OCI-LY1 (cell line): ENCODE data around the gene UBR2.
"Not testable (repeated sequence)": the region's sequence is repeated elsewhere in the genome, so short reads cannot be mapped to it uniquely, and the experiment has no call there.

ENCODE experiments used
- H2AFZ ChIP-seq: fragments of 200-600 bp; sonication (generic), shearing (Covaris generic); 2 replicates; pipeline ENCODE4 v1.6.0; 2014; ENCODE audit warnings: antibody characterized with exemption, mild to moderate bottlenecking, low read length
- H3F3A ChIP-seq: fragments of 200-600 bp; sonication (generic), shearing (Covaris generic); 2 replicates; pipeline ENCODE4 v1.6.0; 2014; ENCODE audit warnings: mild to moderate bottlenecking, antibody characterized with exemption, low read length, moderate library complexity; ENCODE audit not compliant: insufficient read depth
- H3K27ac ChIP-seq: fragments of 200-600 bp; sonication (generic); 2 replicates; pipeline ENCODE4 v1.5.1; 2014; ENCODE audit warnings: low read length, mixed run types, mild to moderate bottlenecking, low read depth; ENCODE audit not compliant: poor library complexity, severe bottlenecking
- H3K27me3 ChIP-seq: fragments of 200-600 bp; sonication (generic); 2 replicates; pipeline ENCODE4 v1.6.0; 2014; ENCODE audit warnings: antibody characterized with exemption, mild to moderate bottlenecking, low read length, moderate library complexity; ENCODE audit not compliant: insufficient read depth
- H3K36me3 ChIP-seq: fragments of 200-600 bp; sonication (generic); 2 replicates; pipeline ENCODE4 v1.6.1; 2014; ENCODE audit warnings: mild to moderate bottlenecking, antibody characterized with exemption, low read length, moderate library complexity, mixed read lengths; ENCODE audit not compliant: insufficient read depth
- H3K4me1 ChIP-seq: fragments of 200-600 bp; sonication (generic); 2 replicates; pipeline ENCODE4 v1.5.1; 2014; ENCODE audit warnings: mild to moderate bottlenecking, low read length, moderate library complexity; ENCODE audit not compliant: insufficient read depth, severe bottlenecking
- H3K4me2 ChIP-seq: fragments of 200-600 bp; sonication (generic), shearing (Covaris generic); 2 replicates; pipeline ENCODE4 v1.6.1; 2014; ENCODE audit warnings: low read length
- H3K4me3 ChIP-seq: fragments of 200-600 bp; sonication (generic); 2 replicates; pipeline ENCODE4 v1.5.1; 2014; ENCODE audit warnings: low read length, low read depth, mild to moderate bottlenecking, mixed read lengths; ENCODE audit not compliant: poor library complexity, severe bottlenecking
- H3K79me2 ChIP-seq: fragments of 200-600 bp; shearing (Covaris generic); 2 replicates; pipeline ENCODE4 v1.6.1; 2016; ENCODE audit warnings: mixed run types, low read length, mixed read lengths; ENCODE audit not compliant: insufficient read depth
- H3K9ac ChIP-seq: fragments of 200-600 bp; sonication (generic), shearing (Covaris generic); 2 replicates; pipeline ENCODE4 v1.6.1; 2014; ENCODE audit warnings: mild to moderate bottlenecking, low read length, mixed read lengths
- H3K9me2 ChIP-seq: fragments of 200-600 bp; sonication (generic), shearing (Covaris generic); 2 replicates; pipeline ENCODE4 v1.6.1; 2014; ENCODE audit warnings: low read depth, mild to moderate bottlenecking, low read length, mixed read lengths
- H3K9me3 ChIP-seq: fragments of 200-600 bp; shearing (Covaris generic); 2 replicates; pipeline ENCODE4 v1.6.1; 2014; ENCODE audit warnings: low read length, mixed read lengths
- H4K20me1 ChIP-seq: fragments of 200-600 bp; sonication (generic), shearing (Covaris generic); 2 replicates; pipeline ENCODE4 v1.6.0; 2016; ENCODE audit warnings: mild to moderate bottlenecking, low read length; ENCODE audit not compliant: insufficient read depth
- EZH2 ChIP-seq: fragments of 200-600 bp; sonication (generic), shearing (Covaris generic); IDR thresholded peaks from 2 replicates; pipeline ENCODE4 v1.8.0; 2017; ENCODE audit warnings: borderline replicate concordance, mixed run types, mild to moderate bottlenecking, antibody characterized with exemption, low read length, moderate library complexity, mixed read lengths
- TF ChIP-seq, protein P1 (sequence below): fragments of 200-600 bp; sonication (generic), shearing (Covaris generic); IDR thresholded peaks from 2 replicates; pipeline ENCODE4 v1.5.1; 2017; ENCODE audit warnings: mild to moderate bottlenecking, antibody characterized with exemption, low read length, moderate library complexity, mixed read lengths

UBR2 gene

DNA sequence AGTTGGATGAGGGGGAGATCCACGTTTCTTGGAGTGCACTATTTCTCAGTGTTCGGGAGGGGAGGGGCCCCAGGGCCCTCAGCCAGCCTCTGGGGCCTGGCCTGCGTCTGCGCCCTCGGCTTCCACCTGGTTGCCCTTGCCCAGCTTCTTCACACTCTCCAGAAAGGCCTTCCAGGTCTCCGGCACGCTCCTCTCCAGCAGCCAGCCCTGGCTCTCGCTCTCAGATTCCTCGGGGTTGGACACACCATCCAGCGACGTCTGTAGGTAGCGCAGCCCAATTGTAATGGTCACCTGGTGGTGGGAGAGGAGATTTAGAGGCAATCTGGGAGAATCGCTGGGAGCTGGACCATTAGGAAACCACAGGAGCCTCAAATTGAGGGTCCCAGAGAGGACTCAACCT lies 134.4 kb downstream of the UBR2 start:
- no peaks in the 10 kb centered on the region for H3K27me3 ChIP-seq
- H3K27ac ChIP-seq, result no peak overlapping the region
- H3K4me2 ChIP-seq, result no peak overlapping the region
- no peak overlapping the region for H3K4me3 ChIP-seq
- no peak overlapping the region for H3K9ac ChIP-seq
- H3K4me1 ChIP-seq, result peaks cover 6% of the 10 kb centered on the region
- TF ChIP-seq, protein P1, sequence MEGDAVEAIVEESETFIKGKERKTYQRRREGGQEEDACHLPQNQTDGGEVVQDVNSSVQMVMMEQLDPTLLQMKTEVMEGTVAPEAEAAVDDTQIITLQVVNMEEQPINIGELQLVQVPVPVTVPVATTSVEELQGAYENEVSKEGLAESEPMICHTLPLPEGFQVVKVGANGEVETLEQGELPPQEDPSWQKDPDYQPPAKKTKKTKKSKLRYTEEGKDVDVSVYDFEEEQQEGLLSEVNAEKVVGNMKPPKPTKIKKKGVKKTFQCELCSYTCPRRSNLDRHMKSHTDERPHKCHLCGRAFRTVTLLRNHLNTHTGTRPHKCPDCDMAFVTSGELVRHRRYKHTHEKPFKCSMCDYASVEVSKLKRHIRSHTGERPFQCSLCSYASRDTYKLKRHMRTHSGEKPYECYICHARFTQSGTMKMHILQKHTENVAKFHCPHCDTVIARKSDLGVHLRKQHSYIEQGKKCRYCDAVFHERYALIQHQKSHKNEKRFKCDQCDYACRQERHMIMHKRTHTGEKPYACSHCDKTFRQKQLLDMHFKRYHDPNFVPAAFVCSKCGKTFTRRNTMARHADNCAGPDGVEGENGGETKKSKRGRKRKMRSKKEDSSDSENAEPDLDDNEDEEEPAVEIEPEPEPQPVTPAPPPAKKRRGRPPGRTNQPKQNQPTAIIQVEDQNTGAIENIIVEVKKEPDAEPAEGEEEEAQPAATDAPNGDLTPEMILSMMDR, result no peak
- no peak for TF ChIP-seq EZH2
- H3K79me2 ChIP-seq, result no peaks in the 10 kb centered on the region
- no peak overlapping the region for H2AFZ ChIP-seq
- no peaks in the 10 kb centered on the region for H3K9me3 ChIP-seq
- no peaks in the 10 kb centered on the region for H3F3A ChIP-seq
- no peaks in the 10 kb centered on the region for H4K20me1 ChIP-seq
- H3K9me2 ChIP-seq, result no peaks in the 10 kb centered on the region
- H3K36me3 ChIP-seq, result peaks cover 10% of the 10 kb centered on the region; the same call in 1 of the 2 replicates

GRCh38 chr6:42702200-42702599 lies 138.4 kb downstream of the UBR2 start:
- Histone ChIP-seq H3K27me3 (no peaks in the 10 kb centered on the region), H3K4me1 (no peaks in the 10 kb centered on the region), H4K20me1 (no peaks in the 10 kb centered on the region), H3K9ac (no peak overlapping the region), H3K9me2 (no peaks in the 10 kb centered on the region), H3K9me3 (no peaks in the 10 kb centered on the region), H3K4me2 (no peak overlapping the region), H3K27ac (no peak overlapping the region), H2AFZ (no peak overlapping the region), H3F3A (no peaks in the 10 kb centered on the region), H3K79me2 (no peaks in the 10 kb centered on the region), H3K4me3 (no peak overlapping the region), H3K36me3 (no peaks in the 10 kb centered on the region)
- TF ChIP-seq, protein P1, result no peak
- TF ChIP-seq EZH2, result no peak

GRCh38 chr6:42702786-42703185 lies 139.0 kb downstream of the UBR2 start:
- H3K9me2 ChIP-seq, H3K27me3 ChIP-seq, H3K4me3 ChIP-seq, H3K9me3 ChIP-seq, H3K9ac ChIP-seq, H4K20me1 ChIP-seq, H3K4me2 ChIP-seq, H3K79me2 ChIP-seq, H3K27ac ChIP-seq, H3K4me1 ChIP-seq, H2AFZ ChIP-seq, H3F3A ChIP-seq, H3K36me3 ChIP-seq: not testable (repeated sequence)

- no peak for TF ChIP-seq EZH2
- TF ChIP-seq, protein P1, result no peak
- no peaks in the 10 kb centered on the region for H4K20me1 ChIP-seq
- no peak overlapping the region for H3K9ac ChIP-seq
- no peaks in the 10 kb centered on the region for H3F3A ChIP-seq
- H3K9me2 ChIP-seq, result no peaks in the 10 kb centered on the region
- no peak overlapping the region for H3K4me2 ChIP-seq
- H3K4me3 ChIP-seq, result no peak overlapping the region
- no peaks in the 10 kb centered on the region for H3K9me3 ChIP-seq
- no peaks in the 10 kb centered on the region for H3K79me2 ChIP-seq
- no peak overlapping the region for H3K27ac ChIP-seq
- no peaks in the 10 kb centered on the region; the same call in 1 of the 2 replicates for H3K27me3 ChIP-seq
- H2AFZ ChIP-seq, result no peak overlapping the region
- H3K36me3 ChIP-seq, result no peaks in the 10 kb centered on the region
- H3K4me1 ChIP-seq, result no peaks in the 10 kb centered on the region
Measured at GRCh38 chr6:42704251-42704936, 140.6 kb downstream of the UBR2 start.
